ENCODE measurements around the gene IDH1.
"Not testable (repeated sequence)": the region's sequence is repeated elsewhere in the genome, so short reads cannot be mapped to it uniquely, and the experiment has no call there.

IDH1 gene

DNA sequence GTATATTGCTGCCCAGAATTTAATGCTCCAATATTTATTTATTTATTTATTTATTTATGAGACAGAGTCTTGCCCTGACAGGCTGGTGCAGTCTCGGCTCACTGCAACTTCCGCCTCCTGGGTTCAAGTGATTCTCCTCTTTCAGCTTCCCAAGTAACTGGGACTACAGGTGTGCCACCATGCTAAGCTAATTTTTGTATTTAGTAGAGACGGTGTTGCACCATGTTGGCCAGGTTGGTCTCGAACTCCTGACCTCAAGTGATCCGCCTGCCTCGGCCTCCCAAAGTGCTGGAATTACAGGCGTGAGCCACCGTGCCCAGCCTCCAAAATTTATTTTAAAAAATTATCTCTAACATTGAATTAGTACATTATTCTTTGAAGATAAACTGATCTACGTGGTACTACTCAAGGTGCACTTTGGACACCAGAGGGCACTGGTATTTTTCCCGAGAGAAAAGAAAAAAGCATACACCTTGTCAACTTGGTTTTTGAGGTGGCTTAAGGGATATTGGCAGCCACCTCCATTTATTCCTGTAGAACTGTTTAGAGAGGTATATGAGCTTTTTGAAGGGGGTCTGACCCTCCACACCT is 1.4 kb upstream of the IDH1 start:
- DNase-seq, result no peak

DNA sequence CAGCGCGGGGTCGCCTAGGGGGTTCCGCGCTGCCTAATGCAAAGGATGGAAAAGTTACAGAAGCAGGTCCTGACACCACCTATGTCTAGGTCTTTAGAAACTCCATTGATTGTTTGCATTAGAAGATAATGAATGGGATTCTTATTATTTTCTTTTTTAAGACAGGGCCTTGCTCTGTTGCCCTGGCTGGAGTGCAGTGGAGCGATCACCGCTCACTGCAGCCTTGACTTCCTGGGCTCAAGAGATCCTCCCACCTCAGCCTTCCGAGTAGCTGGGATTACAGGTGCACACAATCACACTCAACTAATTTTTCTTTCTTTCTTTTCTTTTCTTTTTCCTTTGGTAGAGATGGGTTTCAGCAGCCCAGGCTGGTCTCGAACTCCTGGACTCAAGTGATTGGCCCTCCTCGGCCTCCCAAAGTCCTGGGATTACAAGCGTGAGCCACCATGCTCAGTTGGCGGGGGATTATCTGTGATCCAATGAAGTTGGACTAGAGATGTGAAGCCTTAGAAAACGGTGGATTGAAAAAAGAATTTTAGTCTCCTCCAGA is 761 bp upstream of the IDH1 start:
- DNase-seq, result no peak

DNA sequence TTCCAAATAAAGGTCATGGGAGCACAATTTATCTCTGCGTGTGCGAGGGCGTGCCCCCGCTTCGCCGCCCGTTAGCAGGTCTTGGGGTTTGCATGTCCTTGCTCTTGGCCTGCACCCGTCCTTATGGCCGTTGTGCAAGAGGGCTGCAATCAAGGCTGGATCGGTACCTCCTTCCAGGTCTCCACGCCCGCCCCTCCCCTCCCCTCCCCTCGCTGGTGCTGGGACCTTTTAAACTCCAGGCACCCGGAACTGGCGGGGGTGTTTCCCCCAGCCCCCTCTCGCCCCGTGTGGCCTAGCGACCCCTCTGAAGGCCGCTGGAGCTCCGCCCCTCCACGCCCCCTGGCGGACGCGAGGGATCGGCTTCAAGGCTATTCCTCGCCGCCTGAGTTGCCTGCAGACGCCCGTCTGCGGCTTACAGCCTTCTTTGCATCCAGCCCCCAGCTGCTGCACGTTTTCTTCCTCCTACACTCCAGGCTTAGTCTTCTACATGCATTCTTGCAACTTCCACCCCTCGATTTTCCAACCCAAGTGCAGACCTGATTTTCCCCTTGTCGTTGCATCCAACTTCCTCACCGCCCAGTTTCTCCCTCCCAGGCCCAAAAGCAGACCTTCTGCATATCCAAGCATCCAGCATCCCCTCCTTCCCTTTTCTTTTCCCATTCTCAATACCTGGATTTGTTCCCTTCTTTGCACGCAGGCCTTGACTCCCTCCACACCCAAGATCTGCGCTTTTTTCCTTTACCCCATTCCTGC is 577 bp downstream of the IDH1 start:
- DNase-seq, result peak; percentile 89

- no peak for DNase-seq
These were observed 1.2 kb downstream of the IDH1 start for GRCh38 chr2:208253600-208254117.

DNA sequence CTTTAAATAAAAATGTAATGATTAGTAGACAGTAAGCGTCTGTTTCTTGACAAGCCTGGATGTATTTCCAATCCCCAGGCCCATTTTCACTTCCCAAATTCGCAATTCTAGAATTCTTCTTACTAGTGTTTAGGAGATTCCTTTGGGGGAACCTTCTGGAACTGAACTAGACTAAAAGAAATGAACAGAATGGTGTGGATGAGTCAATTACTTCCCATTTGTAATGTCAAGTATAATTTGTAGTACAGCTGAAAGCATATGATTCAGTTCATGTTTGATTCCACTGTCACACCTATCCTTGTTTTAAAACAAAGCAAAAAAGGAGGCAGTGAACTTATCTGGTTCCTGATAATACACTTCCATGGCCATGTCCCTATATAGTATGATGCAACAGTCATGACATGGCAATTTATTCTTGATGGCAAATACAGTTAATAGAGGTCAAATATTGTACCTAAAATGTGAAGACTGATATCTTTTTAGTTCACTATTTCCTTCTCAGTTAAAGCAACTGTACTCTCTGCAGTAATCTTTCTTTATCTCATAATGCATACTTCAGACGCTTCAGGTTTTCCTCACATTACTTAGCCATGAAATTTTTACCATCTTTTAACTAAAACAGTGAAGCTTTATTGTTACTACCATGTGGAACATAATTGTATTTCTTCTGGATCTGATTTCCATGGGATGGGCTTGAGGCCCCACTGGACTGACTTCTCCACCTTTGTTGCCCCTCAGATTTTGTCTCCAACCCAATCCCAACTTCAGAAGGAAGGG is 2.0 kb downstream of the IDH1 start:
- DNase-seq, result no peak

DNA sequence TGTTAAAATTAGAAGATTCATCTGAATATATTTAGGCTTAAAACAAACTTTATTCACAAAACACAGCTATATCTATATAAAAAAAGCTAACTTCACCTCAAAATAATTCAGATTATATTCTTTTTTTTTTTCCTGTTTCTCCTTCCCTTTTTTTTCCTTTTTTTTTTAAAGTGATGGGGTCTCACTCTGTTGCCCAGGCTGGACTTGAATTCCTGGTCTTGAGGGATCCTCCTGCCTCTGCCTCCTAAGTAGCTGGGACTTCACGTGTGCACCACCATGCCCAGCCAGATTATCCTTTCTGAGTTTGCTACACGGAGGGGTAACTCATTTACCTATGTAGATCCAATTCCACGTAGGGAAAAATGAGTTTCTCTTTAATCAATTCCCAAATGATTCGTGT is 3.8 kb downstream of the IDH1 start:
- DNase-seq, result no peak

GRCh38 chr2:208250388-208250787 is 4.5 kb downstream of the IDH1 start:
- no peak for DNase-seq

- DNase-seq, result no peak
These were observed 5.6 kb downstream of the IDH1 start for GRCh38 chr2:208249296-208249695.

DNA sequence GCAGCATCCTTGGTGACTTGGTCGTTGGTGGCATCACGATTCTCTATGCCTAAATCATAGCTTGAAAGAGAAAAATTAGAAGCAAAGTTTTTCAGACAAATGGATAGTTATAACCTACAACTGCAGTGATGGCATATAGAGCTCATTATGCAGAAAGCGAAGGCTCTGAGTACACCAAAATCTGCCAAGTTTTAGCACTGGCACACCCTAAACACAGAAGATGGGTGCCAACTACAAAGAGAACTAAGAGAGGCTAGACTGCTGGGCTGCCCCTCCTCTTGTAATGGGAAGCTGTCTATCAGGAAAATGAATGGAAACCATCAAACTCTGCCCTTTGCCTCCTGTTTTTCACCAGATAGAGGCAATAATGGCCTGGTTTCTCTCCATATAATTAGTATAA is 6.3 kb downstream of the IDH1 start:
- no peak for DNase-seq

- DNase-seq, result no peak
These were observed 9.1 kb downstream of the IDH1 start for GRCh38 chr2:208245746-208246145.

DNA sequence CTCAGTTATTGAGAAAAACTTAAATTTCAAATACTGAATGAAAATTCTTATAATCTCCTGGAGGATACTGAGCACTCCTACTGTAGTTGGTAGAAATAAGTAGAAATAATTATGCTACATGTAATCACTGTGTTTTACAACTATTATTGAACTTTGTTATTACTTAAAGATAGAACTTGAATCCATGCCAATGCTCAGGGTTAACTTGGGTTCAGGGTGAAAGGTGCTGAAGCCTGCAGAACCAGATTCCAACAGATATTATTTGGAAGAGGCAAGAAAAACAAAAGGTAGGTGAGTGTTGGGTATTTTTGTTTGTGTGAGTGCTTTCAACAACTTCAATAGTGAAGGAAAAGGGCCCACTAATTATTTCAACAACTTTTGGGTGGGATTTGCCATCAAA is 10.4 kb downstream of the IDH1 start:
- no peak for DNase-seq

DNA sequence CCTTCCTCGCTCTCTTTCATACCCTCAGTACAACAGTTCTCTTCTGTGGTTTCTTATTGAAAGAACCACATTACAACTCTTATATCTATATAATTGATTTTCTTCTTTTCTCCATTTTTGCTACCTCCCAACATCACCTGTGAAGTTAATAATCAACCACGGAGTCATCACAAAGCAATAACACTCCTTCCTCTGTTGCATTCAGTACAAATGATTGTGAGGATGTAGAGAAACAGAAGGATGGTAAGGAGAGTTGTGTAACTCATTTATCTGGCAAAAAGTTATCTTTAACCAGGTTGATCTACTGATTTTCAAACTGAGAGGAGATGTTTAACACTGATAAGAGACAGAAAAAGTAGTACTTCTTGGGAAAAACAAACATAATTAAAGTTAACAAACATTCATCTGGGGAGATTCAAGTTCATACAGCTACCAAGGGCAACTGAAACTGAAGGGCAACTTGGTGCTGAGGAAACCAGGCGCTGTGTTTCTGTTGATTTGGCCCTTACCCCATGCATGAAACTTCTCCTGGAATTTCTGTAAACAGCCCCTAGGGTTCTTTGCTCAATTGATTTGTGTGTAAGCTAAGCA is 14.2 kb downstream of the IDH1 start:
- DNase-seq, result no peak

GRCh38 chr2:208239770-208240493 is 14.9 kb downstream of the IDH1 start:
- DNase-seq, result no peak

GRCh38 chr2:208235860-208236259 is 19.0 kb downstream of the IDH1 start:
- no peak for DNase-seq

- DNase-seq, result no peak
These were observed 20.1 kb downstream of the IDH1 start for GRCh38 chr2:208234786-208235185.

- DNase-seq, result no peak
These were observed 26.4 kb downstream of the IDH1 start for GRCh38 chr2:208228476-208228875.

DNA sequence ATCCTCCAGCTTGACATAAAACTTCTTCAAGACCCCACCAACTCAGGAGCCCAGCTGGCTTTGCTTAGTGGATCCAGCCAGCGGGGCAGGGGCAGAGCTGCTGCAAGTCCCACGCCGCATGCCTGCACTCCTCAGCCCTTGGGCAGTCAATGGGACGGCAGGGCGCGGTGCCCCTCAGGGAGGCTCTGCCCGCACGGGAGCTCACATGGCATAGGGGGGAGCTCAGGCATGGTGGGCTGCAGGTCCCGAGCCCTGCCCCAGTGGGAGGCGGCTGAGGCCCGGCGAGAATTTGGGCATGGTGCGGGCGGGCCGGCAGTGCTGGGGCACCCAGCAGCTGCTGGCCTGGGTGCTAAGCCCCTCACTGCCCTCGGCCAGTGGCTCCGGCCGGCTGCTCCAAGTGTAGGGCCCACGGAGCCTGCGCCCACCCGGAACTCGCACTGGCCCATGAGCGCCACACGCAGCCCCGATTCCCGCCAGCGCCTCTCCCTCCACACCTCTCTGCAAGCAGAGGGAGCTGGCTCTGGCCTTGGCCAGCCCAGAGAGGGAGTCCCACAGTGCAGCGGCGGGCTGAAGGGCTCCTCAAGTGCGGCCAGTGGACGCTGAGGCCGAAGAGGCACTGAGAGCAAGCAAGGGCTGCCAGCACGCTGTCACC is 27.2 kb downstream of the IDH1 start:
- DNase-seq, result no peak

DNA sequence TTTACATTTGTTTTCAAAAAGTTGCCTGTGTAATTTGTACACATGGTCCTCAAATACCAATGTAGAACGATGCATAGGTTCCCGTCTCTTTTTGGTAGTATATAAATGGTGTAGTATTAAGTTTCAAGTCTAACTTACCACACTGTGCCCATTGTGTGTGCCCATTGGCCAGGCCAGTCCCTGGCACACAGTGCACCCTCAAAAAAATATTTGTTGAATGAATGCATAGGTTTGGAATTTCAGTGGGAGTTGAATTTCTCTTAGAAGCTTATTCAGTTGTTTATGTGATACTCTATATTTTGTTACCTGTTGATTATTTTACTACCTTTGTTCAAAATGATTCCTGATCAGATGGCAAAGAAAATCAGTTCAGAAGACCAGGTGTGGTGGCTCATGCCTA is 30.1 kb downstream of the IDH1 start:
- no peak for DNase-seq

DNA sequence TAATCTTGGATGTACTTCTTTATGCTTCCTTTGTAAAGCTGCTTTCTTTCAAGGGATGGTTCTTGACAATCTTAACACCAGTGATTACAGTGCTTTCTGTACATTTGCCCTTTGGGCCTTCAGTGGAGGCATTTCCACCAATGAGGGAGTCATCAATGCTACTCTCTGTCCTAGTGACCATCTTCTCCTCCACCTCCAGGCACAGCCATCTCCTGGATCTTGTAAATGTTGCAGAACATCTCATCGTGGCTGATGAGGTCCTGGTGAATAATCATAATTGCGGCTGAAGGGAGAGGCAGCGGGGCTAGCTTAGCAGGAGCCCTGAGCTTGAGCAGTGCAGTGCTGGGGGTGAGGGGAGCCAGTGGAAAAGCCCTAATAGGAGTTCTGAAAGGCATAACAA is 32.5 kb downstream of the IDH1 start:
- DNase-seq, result no peak

DNA sequence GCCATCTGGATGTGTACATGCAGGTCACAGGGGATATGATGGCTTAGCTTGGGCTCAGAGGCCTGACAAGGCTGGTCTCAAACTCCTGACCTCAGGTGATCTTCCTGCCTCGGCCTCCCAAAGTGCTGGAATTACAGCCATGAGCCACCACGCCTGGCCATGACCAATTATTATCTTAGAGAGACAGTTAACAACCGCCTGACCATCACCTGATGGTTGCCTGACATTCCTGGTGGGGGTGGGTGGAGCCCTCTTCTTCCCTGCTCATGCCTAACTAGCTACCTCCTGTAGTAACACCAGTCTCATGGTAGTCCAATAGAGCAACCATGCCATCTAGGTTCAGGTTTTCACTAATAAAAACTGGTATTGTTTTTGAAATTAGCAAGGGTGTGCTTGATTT is 33.0 kb downstream of the IDH1 start:
- DNase-seq, result not testable (repeated sequence)

DNA sequence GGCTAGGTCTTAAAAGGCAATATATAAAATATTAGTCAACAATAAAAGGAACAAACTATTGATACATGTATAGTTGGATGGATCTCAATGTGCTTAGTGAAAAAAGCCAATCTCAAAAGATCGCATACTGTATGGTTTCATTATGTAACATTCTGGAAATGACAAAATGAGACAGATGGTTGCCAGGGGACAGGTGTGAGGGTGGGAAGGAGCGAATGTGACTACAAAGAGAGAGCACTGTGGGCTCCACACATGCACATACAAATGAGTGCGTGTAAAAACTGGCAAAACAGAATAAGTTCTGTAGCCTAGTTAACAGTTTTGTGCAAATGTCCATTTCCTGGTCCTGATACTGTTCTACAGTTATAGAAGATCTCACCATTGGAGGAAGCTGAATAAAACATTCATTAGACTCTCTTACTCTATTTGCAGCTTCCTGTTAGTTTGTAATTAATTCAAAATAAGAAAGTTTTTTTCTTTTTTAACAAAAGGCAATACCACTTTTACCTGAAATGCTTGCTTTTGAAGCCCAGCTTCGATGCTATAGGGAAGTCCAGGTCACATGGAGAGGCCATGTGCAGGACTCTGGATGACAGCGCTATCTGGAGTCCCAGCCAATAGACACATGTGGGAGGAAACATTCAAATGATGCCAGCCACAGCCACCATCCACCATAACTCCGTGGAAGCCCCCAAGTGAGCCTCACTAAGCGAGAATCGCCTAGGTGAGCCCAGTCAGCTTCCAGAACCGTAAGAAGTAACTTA is 44.0 kb downstream of the IDH1 start:
- no peak for DNase-seq
